Measurements from ENCODE around the gene FDX1.

The FDX1 gene

GRCh38 chr11:110465231-110465630, 35.5 kb downstream of the FDX1 start:
- DNase-seq (ENCODE audit: low read depth in 2 of 3, low spot score in 1 of 3) = no peak

- no peak for DNase-seq (ENCODE audit: low read depth in 2 of 3, low spot score in 1 of 3)
These were observed 37.8 kb downstream of the FDX1 start for GRCh38 chr11:110467556-110467955.

- no peak for DNase-seq (ENCODE audit: low read depth in 2 of 3, low spot score in 1 of 3)
These were observed 38.4 kb downstream of the FDX1 start for GRCh38 chr11:110468121-110468520.

GRCh38 chr11:110469127-110469526, 39.4 kb downstream of the FDX1 start:
- no peak for DNase-seq (ENCODE audit: low read depth in 2 of 3, low spot score in 1 of 3)

GRCh38 chr11:110470716-110471115, 41.0 kb downstream of the FDX1 start:
- no peak for DNase-seq (ENCODE audit: low read depth in 2 of 3, low spot score in 1 of 3)

GRCh38 chr11:110471371-110471770, 41.6 kb downstream of the FDX1 start:
- no peak for DNase-seq (ENCODE audit: low read depth in 2 of 3, low spot score in 1 of 3)

GRCh38 chr11:110472858-110473257, 43.1 kb downstream of the FDX1 start:
- DNase-seq (ENCODE audit: low read depth in 2 of 3, low spot score in 1 of 3) = no peak

GRCh38 chr11:110473706-110474105, 44.0 kb downstream of the FDX1 start:
- DNase-seq (ENCODE audit: low read depth in 2 of 3, low spot score in 1 of 3) = no peak

GRCh38 chr11:110474578-110474977, 44.8 kb downstream of the FDX1 start:
- no peak for DNase-seq (ENCODE audit: low read depth in 2 of 3, low spot score in 1 of 3)

GRCh38 chr11:110475671-110476070, 45.9 kb downstream of the FDX1 start:
- DNase-seq (ENCODE audit: low read depth in 2 of 3, low spot score in 1 of 3) = no peak

GRCh38 chr11:110478410-110478809, 48.7 kb downstream of the FDX1 start:
- no peak for DNase-seq (ENCODE audit: low read depth in 2 of 3, low spot score in 1 of 3)

GRCh38 chr11:110479108-110480101, 49.7 kb downstream of the FDX1 start:
- no peak for DNase-seq (ENCODE audit: low read depth in 2 of 3, low spot score in 1 of 3)

- no peak for DNase-seq (ENCODE audit: low read depth in 2 of 3, low spot score in 1 of 3)
These were observed 51.8 kb downstream of the FDX1 start for GRCh38 chr11:110481523-110481922.

GRCh38 chr11:110486156-110486555, 56.4 kb downstream of the FDX1 start:
- no peak for DNase-seq (ENCODE audit: low read depth in 2 of 3, low spot score in 1 of 3)

- no peak for DNase-seq (ENCODE audit: low read depth in 2 of 3, low spot score in 1 of 3)
These were observed 58.7 kb downstream of the FDX1 start for GRCh38 chr11:110488446-110488845.

GRCh38 chr11:110490886-110491285, 61.1 kb downstream of the FDX1 start:
- DNase-seq (ENCODE audit: low read depth in 2 of 3, low spot score in 1 of 3) = no peak

GRCh38 chr11:110491577-110492320, 62.0 kb downstream of the FDX1 start:
- DNase-seq (ENCODE audit: low read depth in 2 of 3, low spot score in 1 of 3) = no peak

- no peak for DNase-seq (ENCODE audit: low read depth in 2 of 3, low spot score in 1 of 3)
These were observed 62.6 kb downstream of the FDX1 start for GRCh38 chr11:110492321-110492685.

GRCh38 chr11:110493346-110493745, 63.6 kb downstream of the FDX1 start:
- DNase-seq (ENCODE audit: low read depth in 2 of 3, low spot score in 1 of 3) = no peak

- no peak for DNase-seq (ENCODE audit: low read depth in 2 of 3, low spot score in 1 of 3)
These were observed 67.7 kb downstream of the FDX1 start for GRCh38 chr11:110497231-110497978.

GRCh38 chr11:110501428-110501827, 71.7 kb downstream of the FDX1 start:
- no peak for DNase-seq (ENCODE audit: low read depth in 2 of 3, low spot score in 1 of 3)
